ENCODE measurements around the gene NDUFAF2. TPM values are rescaled to one million over a fixed set of nuclear protein-coding genes. Genes with fewer than 3 reads are reported as not detected.

NDUFAF2 gene
- total and polyA plus RNA-seq, 2 of the 13 experiments (the other 11 are each of a cell fraction or from before 2014, with no cell fraction given), result 34.0 to 78.4 TPM

GRCh38 chr5:61087921-61088320 lies 142.9 kb downstream of the NDUFAF2 start (continued):
- TF ChIP-seq ARNTL (CRISPR knock-in tag; IDR thresholded peaks at IDR 0.05), result no peak
- no peak for TF ChIP-seq ARID2 (CRISPR knock-in tag; IDR thresholded peaks at IDR 0.05; ENCODE audit: borderline replicate concordance)
- TF ChIP-seq ZNF382 (CRISPR knock-in tag; IDR thresholded peaks at IDR 0.05; ENCODE audit: borderline replicate concordance), result no peak
- no peak for TF ChIP-seq NBN (conservative IDR thresholded peaks at IDR 0.05)
- TF ChIP-seq DMAP1 (CRISPR knock-in tag; IDR thresholded peaks at IDR 0.05), result no peak
- no peak for TF ChIP-seq KLF11 (CRISPR knock-in tag; IDR thresholded peaks at IDR 0.05)
- TF ChIP-seq SP4 (CRISPR knock-in tag; IDR thresholded peaks at IDR 0.05), result no peak
- TF ChIP-seq MAF1 (CRISPR knock-in tag; IDR thresholded peaks at IDR 0.05; ENCODE audit: borderline replicate concordance), result no peak

- Histone ChIP-seq H3K79me2 (ENCODE audit: insufficient read depth, low read length) (no peaks in the 10 kb centered on the region), H3K36me3 (replicated peaks in 1 of 2; ENCODE audit: control insufficient read depth in 1 of 2, insufficient read depth in 2 of 2, low read length in 2 of 2) (no peaks in the 10 kb centered on the region), H3K9me3 (ENCODE audit: low read length) (no peaks in the 10 kb centered on the region; the same call in 1 of the 2 replicates), H3K4me1 (ENCODE audit: insufficient read depth, low read length) (no peaks in the 10 kb centered on the region), H3K27me3 (ENCODE audit: control insufficient read depth in 1 of 2, insufficient read depth in 2 of 2, low read length in 2 of 2) (no peaks in the 10 kb centered on the region), H3K4me2 (ENCODE audit: low read depth, low read length) (no peak overlapping the region), H3K4me3 (replicated peaks in 1 of 3; ENCODE audit: insufficient read depth in 1 of 3, low read depth in 2 of 3, low read length in 3 of 3) (no peak overlapping the region), H2AFZ (ENCODE audit: low read length) (no peak overlapping the region), H3K27ac (ENCODE audit: extremely low read length, insufficient read depth, low read length) (no peak overlapping the region), H3K9ac (ENCODE audit: insufficient read depth, low read depth, low read length) (no peak overlapping the region), H4K20me1 (ENCODE audit: insufficient read depth, low read length) (no peaks in the 10 kb centered on the region)
- FAIRE-seq (no peak), DNase-seq (ENCODE audit: low spot score) (no peak), ATAC-seq (no peak)
- intact Hi-C loops (cut with micrococcal nuclease; ENCODE audit: unreplicated experiment), result no loop called here
- in situ Hi-C loops (cut with HindIII; ENCODE audit: extremely low pct_ligation_motif_present, low pct_unique_long_range_greater_than_20kb), result no loop called here
- CTCF ChIA-PET (ENCODE audit: low intra/inter-chr PET ratio, low total read pairs), result no interaction called here
- TF ChIP-seq ZKSCAN8 (CRISPR knock-in tag; IDR thresholded peaks at IDR 0.05; ENCODE audit: borderline replicate concordance) (no peak), CBX1 (IDR thresholded peaks at IDR 0.05; ENCODE audit: low read depth) (no peak), MAF1 (CRISPR knock-in tag; IDR thresholded peaks at IDR 0.05; ENCODE audit: borderline replicate concordance) (no peak), ZNF333 (CRISPR knock-in tag; IDR thresholded peaks at IDR 0.05; ENCODE audit: borderline replicate concordance) (no peak), ZNF580 (CRISPR knock-in tag; IDR thresholded peaks at IDR 0.05; ENCODE audit: borderline replicate concordance, low read depth) (no peak), ZNF263 (CRISPR knock-in tag; IDR thresholded peaks at IDR 0.05) (no peak), ZNF766 (CRISPR knock-in tag; IDR thresholded peaks at IDR 0.05; ENCODE audit: borderline replicate concordance) (no peak), ZNF563 (CRISPR knock-in tag; IDR thresholded peaks at IDR 0.05) (no peak), IKZF1 (IDR thresholded peaks at IDR 0.05) (no peak), HOMEZ (CRISPR knock-in tag; IDR thresholded peaks at IDR 0.05; ENCODE audit: low read depth) (no peak), NFE2L2 (IDR thresholded peaks at IDR 0.05; ENCODE audit: low read length) (no peak), BORCS8-MEF2B (CRISPR knock-in tag; IDR thresholded peaks at IDR 0.05) (no peak), ZNF572 (CRISPR knock-in tag; IDR thresholded peaks at IDR 0.05) (no peak), SNRNP70 (IDR thresholded peaks at IDR 0.05; ENCODE audit: low read depth, low read length) (no peak), MXD4 (CRISPR knock-in tag; IDR thresholded peaks at IDR 0.05) (no peak)
- POLR2A ChIA-PET, result no interaction called here
- no TSS peak for BruUV-seq (replicated peaks)
- WGBS (ENCODE audit: low lambda C conversion rate), result 100% methylated on average over 2 of the region's 2 CpGs
Observed at GRCh38 chr5:61089351-61089750, 144.3 kb downstream of the NDUFAF2 start.
